Measurements from ENCODE around the gene RNASEH2B. TPM values are rescaled to one million over a fixed set of nuclear protein-coding genes. Genes with fewer than 3 reads are reported as not detected.

The RNASEH2B gene
- total and polyA plus RNA-seq, 2 of the 13 experiments (the other 11 are each of a cell fraction or from before 2014, with no cell fraction given), result 17.2 to 55.4 TPM

DNA sequence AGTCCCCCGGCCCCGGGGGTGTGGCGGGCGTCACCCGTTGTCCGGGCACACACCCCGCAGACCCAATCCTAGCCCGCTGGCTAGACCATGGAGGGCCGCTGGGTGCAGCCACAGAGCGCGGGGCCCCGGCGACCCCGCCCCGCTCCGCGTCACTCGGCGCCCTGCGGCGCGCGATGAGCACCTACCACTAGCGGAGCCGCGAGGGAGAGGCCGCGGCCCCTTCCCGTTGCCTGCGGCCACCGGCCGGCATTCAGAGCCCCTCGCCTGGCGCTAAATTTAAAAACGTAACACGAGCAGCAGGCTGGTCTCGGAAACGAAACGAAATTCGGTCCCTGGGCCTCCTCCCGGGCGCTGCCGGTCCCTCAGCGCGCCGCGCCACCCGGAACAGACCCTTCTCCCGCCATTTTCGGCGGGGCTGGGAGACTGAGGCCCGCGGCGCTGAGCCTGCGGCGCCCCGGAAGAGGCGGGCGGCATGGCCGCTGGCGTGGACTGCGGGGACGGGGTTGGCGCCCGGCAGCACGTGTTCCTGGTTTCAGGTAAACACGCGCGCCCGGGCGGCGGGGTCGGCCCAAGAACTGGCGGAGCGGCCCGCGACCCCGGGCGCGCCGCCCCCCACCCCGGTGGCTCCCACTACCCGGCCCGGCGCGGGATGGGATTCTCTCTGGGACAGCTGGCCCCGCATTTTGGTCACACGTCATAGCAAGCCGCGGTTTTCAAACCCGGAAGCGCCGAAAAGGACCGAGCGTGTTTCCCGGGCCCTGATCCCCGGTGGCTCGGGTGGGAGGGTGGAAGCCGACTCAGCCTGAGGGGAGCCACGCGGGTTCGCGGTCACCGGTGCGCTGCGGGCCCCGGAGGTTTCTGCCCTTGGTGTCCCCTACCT lies at the start of gene RNASEH2B (continued):
- TF ChIP-seq ZNF556 (CRISPR knock-in tag; IDR thresholded peaks at IDR 0.05; ENCODE audit: borderline replicate concordance), result 0 out of 2 replicates have a peak, but pooled peaks have one; percentile 76
- TF ChIP-seq HDAC6 (IDR thresholded peaks at IDR 0.05; ENCODE audit: low read depth, low read length), result no peak
- TF ChIP-seq ZEB1 (IDR thresholded peaks at IDR 0.05; ENCODE audit: insufficient replicate concordance, low read depth), result peak; percentile 50
- TF ChIP-seq ZNF549 (CRISPR knock-in tag; IDR thresholded peaks at IDR 0.05), result peak; percentile 83; the same call in 1 of the 2 replicates
- no peak for TF ChIP-seq ESRRA (CRISPR knock-in tag; IDR thresholded peaks at IDR 0.05; ENCODE audit: low read depth)
- no peak for TF ChIP-seq NFIC (IDR thresholded peaks at IDR 0.05; ENCODE audit: low read length)
- TF ChIP-seq, protein P1, sequence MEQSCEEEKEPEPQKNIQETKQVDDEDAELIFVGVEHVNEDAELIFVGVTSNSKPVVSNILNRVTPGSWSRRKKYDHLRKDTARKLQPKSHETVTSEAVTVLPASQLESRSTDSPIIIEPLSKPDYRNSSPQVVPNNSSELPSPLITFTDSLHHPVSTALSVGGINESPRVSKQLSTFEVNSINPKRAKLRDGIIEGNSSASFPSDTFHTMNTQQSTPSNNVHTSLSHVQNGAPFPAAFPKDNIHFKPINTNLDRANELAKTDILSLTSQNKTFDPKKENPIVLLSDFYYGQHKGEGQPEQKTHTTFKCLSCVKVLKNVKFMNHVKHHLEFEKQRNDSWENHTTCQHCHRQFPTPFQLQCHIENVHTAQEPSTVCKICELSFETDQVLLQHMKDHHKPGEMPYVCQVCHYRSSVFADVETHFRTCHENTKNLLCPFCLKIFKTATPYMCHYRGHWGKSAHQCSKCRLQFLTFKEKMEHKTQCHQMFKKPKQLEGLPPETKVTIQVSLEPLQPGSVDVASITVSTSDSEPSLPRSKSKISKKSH (CRISPR knock-in tag; IDR thresholded peaks at IDR 0.05; ENCODE audit: borderline replicate concordance), result peak; percentile 44; the same call in 1 of the 2 replicates
- TF ChIP-seq CREB1 (IDR thresholded peaks at IDR 0.05), result peak; percentile 42; the same call in 1 of the 2 replicates
- TF ChIP-seq CREB1 (CRISPR knock-in tag; IDR thresholded peaks at IDR 0.05), result no peak
- no peak for TF ChIP-seq PHF5A (CRISPR knock-in tag; IDR thresholded peaks at IDR 0.05; ENCODE audit: low read depth, unreplicated experiment)
- no peak for TF ChIP-seq NFE2 (CRISPR knock-in tag; IDR thresholded peaks at IDR 0.05)
- TF ChIP-seq TCF12 (IDR thresholded peaks at IDR 0.05), result no peak
- TF ChIP-seq TCF12 (CRISPR knock-in tag; IDR thresholded peaks at IDR 0.05), result peak; percentile 73
- peak; percentile 78; the same call in 1 of the 2 replicates for TF ChIP-seq ZNF776 (CRISPR knock-in tag; IDR thresholded peaks at IDR 0.05)
- no peak for TF ChIP-seq PHF21A (CRISPR knock-in tag; IDR thresholded peaks at IDR 0.05)
- TF ChIP-seq, protein P2, sequence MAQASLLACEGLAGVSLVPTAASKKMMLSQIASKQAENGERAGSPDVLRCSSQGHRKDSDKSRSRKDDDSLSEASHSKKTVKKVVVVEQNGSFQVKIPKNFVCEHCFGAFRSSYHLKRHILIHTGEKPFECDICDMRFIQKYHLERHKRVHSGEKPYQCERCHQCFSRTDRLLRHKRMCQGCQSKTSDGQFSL (CRISPR knock-in tag; IDR thresholded peaks at IDR 0.05), result no peak
- no peak for TF ChIP-seq ZNF841 (CRISPR knock-in tag; IDR thresholded peaks at IDR 0.05; ENCODE audit: borderline replicate concordance)
- TF ChIP-seq ZNF670 (CRISPR knock-in tag; IDR thresholded peaks at IDR 0.05; ENCODE audit: borderline replicate concordance), result peak; percentile 67; the same call in 1 of the 2 replicates
- no peak for TF ChIP-seq SRSF9 (IDR thresholded peaks at IDR 0.05; ENCODE audit: borderline replicate concordance, insufficient read depth, low read depth, low read length, poor library complexity, severe bottlenecking)
- TF ChIP-seq ZNF766 (CRISPR knock-in tag; IDR thresholded peaks at IDR 0.05; ENCODE audit: borderline replicate concordance), result peak; percentile 75; the same call in 1 of the 2 replicates
- TF ChIP-seq FLYWCH1 (CRISPR knock-in tag; IDR thresholded peaks at IDR 0.05), result no peak
- TF ChIP-seq, protein P3, sequence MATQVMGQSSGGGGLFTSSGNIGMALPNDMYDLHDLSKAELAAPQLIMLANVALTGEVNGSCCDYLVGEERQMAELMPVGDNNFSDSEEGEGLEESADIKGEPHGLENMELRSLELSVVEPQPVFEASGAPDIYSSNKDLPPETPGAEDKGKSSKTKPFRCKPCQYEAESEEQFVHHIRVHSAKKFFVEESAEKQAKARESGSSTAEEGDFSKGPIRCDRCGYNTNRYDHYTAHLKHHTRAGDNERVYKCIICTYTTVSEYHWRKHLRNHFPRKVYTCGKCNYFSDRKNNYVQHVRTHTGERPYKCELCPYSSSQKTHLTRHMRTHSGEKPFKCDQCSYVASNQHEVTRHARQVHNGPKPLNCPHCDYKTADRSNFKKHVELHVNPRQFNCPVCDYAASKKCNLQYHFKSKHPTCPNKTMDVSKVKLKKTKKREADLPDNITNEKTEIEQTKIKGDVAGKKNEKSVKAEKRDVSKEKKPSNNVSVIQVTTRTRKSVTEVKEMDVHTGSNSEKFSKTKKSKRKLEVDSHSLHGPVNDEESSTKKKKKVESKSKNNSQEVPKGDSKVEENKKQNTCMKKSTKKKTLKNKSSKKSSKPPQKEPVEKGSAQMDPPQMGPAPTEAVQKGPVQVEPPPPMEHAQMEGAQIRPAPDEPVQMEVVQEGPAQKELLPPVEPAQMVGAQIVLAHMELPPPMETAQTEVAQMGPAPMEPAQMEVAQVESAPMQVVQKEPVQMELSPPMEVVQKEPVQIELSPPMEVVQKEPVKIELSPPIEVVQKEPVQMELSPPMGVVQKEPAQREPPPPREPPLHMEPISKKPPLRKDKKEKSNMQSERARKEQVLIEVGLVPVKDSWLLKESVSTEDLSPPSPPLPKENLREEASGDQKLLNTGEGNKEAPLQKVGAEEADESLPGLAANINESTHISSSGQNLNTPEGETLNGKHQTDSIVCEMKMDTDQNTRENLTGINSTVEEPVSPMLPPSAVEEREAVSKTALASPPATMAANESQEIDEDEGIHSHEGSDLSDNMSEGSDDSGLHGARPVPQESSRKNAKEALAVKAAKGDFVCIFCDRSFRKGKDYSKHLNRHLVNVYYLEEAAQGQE (IDR thresholded peaks at IDR 0.05; ENCODE audit: borderline replicate concordance in 1 of 2, low read depth in 1 of 2, low read length in 2 of 2), result 0 out of 4 replicates have a peak, but pooled peaks of 1 of the 2 experiments have one; percentile 8
- no peak; the same call in 1 of the 2 replicates for TF ChIP-seq CAMTA2 (CRISPR knock-in tag; IDR thresholded peaks at IDR 0.05; ENCODE audit: borderline replicate concordance)
- 0 out of 2 replicates have a peak, but pooled peaks have one; percentile 29 for TF ChIP-seq ZNF747 (CRISPR knock-in tag; IDR thresholded peaks at IDR 0.05; ENCODE audit: borderline replicate concordance)
